GM19468 (cell line): ENCODE measurements around the gene DMTF1.

Experiments used
- ATAC-seq: cut with Tn5 transposase; IDR thresholded peaks from one replicate; pipeline ENCODE4 v1.9.1; 2021; ENCODE audit warnings: mild to moderate bottlenecking, moderate library complexity, moderate number of reproducible peaks; ENCODE audit not compliant: unreplicated experiment; ENCODE audit errors: extremely low read depth

Gene DMTF1

GRCh38 chr7:87144173-87144657 is 8.0 kb upstream of the DMTF1 start:
- ATAC-seq, result peak; percentile 99

- no peak for ATAC-seq
These were observed 5.4 kb upstream of the DMTF1 start for GRCh38 chr7:87146740-87147386.

- no peak for ATAC-seq
These were observed 4.8 kb upstream of the DMTF1 start for GRCh38 chr7:87147500-87147899.

GRCh38 chr7:87148332-87148955 is 3.8 kb upstream of the DMTF1 start:
- no peak for ATAC-seq

- ATAC-seq, result no peak
These were observed 1.1 kb upstream of the DMTF1 start for GRCh38 chr7:87151002-87151728.

- ATAC-seq, result no peak
These were observed 533 bp upstream of the DMTF1 start for GRCh38 chr7:87151729-87152111.

GRCh38 chr7:87152897-87153641 is 816 bp downstream of the DMTF1 start:
- no peak for ATAC-seq

- no peak for ATAC-seq
These were observed 1.9 kb downstream of the DMTF1 start for GRCh38 chr7:87154166-87154565.

GRCh38 chr7:87154569-87154968 is 2.3 kb downstream of the DMTF1 start:
- ATAC-seq, result no peak

- ATAC-seq, result no peak
These were observed 3.5 kb downstream of the DMTF1 start for GRCh38 chr7:87155788-87156187.

GRCh38 chr7:87156709-87157108 is 4.5 kb downstream of the DMTF1 start:
- no peak for ATAC-seq

- peak; percentile 8 for ATAC-seq
These were observed 7.3 kb downstream of the DMTF1 start for GRCh38 chr7:87159538-87159937.

GRCh38 chr7:87164433-87164832 is 12.2 kb downstream of the DMTF1 start:
- no peak for ATAC-seq

- ATAC-seq, result no peak
These were observed 18.6 kb downstream of the DMTF1 start for GRCh38 chr7:87170828-87171227.

- ATAC-seq, result no peak
These were observed 19.2 kb downstream of the DMTF1 start for GRCh38 chr7:87171282-87171934.

GRCh38 chr7:87173471-87173870 is 21.2 kb downstream of the DMTF1 start:
- no peak for ATAC-seq

GRCh38 chr7:87178320-87178719 is 26.1 kb downstream of the DMTF1 start:
- ATAC-seq, result no peak

GRCh38 chr7:87179180-87179579 is 26.9 kb downstream of the DMTF1 start:
- no peak for ATAC-seq

- no peak for ATAC-seq
These were observed 34.9 kb downstream of the DMTF1 start for GRCh38 chr7:87187120-87187519.

GRCh38 chr7:87188930-87189329 is 36.7 kb downstream of the DMTF1 start:
- ATAC-seq, result no peak
